Endothelial cell of umbilical vein (primary cell): ENCODE measurements around the gene XYLT1. TPM values are rescaled to one million over a fixed set of nuclear protein-coding genes. Genes with fewer than 3 reads are reported as not detected.

Experiments used
- BruUV-seq: library from RNA; stranded (reverse); fragments of 400-500 nt; replicated peaks from 2 replicates; lab custom pipeline; 2021; lab: Mats Ljungman, UMichigan
- CTCF ChIA-PET: fragments of 300-600, 350-600 bp; sonication (Branson Sonifier 250); formaldehyde crosslinking; loops from one replicate; lab custom pipeline; 2021; ENCODE audit warnings: antibody characterized with exemption, inconsistent platforms; lab: Charles Lee
- POLR2A ChIA-PET: fragments of 300-600, 350-600 bp; sonication (Branson Sonifier 250); formaldehyde crosslinking; loops from one replicate; lab custom pipeline; 2021; ENCODE audit warnings: antibody characterized with exemption, inconsistent platforms; lab: Charles Lee
- DNase-seq: peaks from one replicate; pipeline ENCODE4 v3.0.0-alpha.2; 2011; ENCODE audit warnings: low read depth, low spot score
- FAIRE-seq: peaks from 2 replicates; lab custom pipeline; 2011; peaks lifted over from hg19 to GRCh38; lab: Jason Lieb, UNC
- H2AFZ ChIP-seq: 2 replicates; pipeline ENCODE4 v1.6.0; 2012; ENCODE audit warnings: low read depth, low read length, control low read depth, inconsistent platforms
- H3K27ac ChIP-seq: 2 replicates; pipeline ENCODE4 v1.5.1; 2011; ENCODE audit warnings: low read depth, mild to moderate bottlenecking, control low read depth, low read length, moderate library complexity; ENCODE audit not compliant: insufficient read depth
- H3K27me3 ChIP-seq, 2 experiments: 2 replicates each; pipeline versions ENCODE4 v1.6.0 to v1.6.1; 2011; ENCODE audit warnings: low read length in 2 of 2, mixed read lengths in 1 of 2; ENCODE audit not compliant: control insufficient read depth in 2 of 2, insufficient read depth in 2 of 2
- H3K36me3 ChIP-seq, 2 experiments: 2 replicates in 1 of 2; 3 replicates in 1 of 2; pipeline ENCODE4 v1.5.1; 2011; ENCODE audit warnings: low read length in 2 of 2, mild to moderate bottlenecking in 1 of 2, moderate library complexity in 1 of 2; ENCODE audit not compliant: control insufficient read depth in 2 of 2, insufficient read depth in 2 of 2; ENCODE audit errors: extremely low read depth in 1 of 2
- H3K4me1 ChIP-seq: 3 replicates; pipeline ENCODE4 v1.5.1; 2011; ENCODE audit warnings: mild to moderate bottlenecking, low read length; ENCODE audit not compliant: control insufficient read depth, insufficient read depth; ENCODE audit errors: extremely low read depth
- H3K4me2 ChIP-seq: 2 replicates; pipeline ENCODE4 v1.6.1; 2011; ENCODE audit warnings: low read length, control low read depth, mixed read lengths; ENCODE audit not compliant: insufficient read depth
- H3K4me3 ChIP-seq, 3 experiments: fragments of 200-600 bp in 1 of 3; sonication (generic), shearing (Covaris generic) in 1 of 3; replicated peaks in 1 of 3; 2 replicates each; pipeline ENCODE4 v1.5.1; 2011 to 2016; ENCODE audit warnings: control low read depth in 3 of 3, low read length in 3 of 3, mild to moderate bottlenecking in 2 of 3, inconsistent platforms in 1 of 3, low read depth in 1 of 3, moderate library complexity in 1 of 3; ENCODE audit not compliant: insufficient read depth in 1 of 3
- H3K79me2 ChIP-seq: 2 replicates; pipeline ENCODE4 v1.6.0; 2012; ENCODE audit warnings: low read length, inconsistent platforms; ENCODE audit not compliant: control insufficient read depth, insufficient read depth
- H3K9ac ChIP-seq: replicated peaks from 2 replicates; pipeline ENCODE3; 2011; ENCODE audit warnings: low read length, control low read depth; ENCODE audit not compliant: insufficient read depth; ENCODE audit errors: extremely low read depth
- H3K9me1 ChIP-seq: replicated peaks from 3 replicates; pipeline ENCODE4 v1.6.0; 2011; ENCODE audit warnings: mild to moderate bottlenecking, low read length; ENCODE audit not compliant: control insufficient read depth, insufficient read depth; ENCODE audit errors: extremely low read depth
- H3K9me3 ChIP-seq: replicated peaks from 2 replicates; pipeline ENCODE4 v1.5.1; 2012; ENCODE audit warnings: low read length, inconsistent platforms; ENCODE audit not compliant: control insufficient read depth, insufficient read depth
- H4K20me1 ChIP-seq: replicated peaks from 2 replicates; pipeline ENCODE3; 2011; ENCODE audit warnings: mild to moderate bottlenecking, low read length; ENCODE audit not compliant: control insufficient read depth, insufficient read depth; ENCODE audit errors: extremely low read depth
- EZH2 ChIP-seq: IDR thresholded peaks from 2 replicates; pipeline ENCODE4 v1.6.1; 2012; ENCODE audit warnings: borderline replicate concordance, low read depth, mild to moderate bottlenecking, moderate library complexity, low read length, inconsistent platforms; ENCODE audit not compliant: severe bottlenecking
- FOS ChIP-seq: IDR thresholded peaks from 2 replicates; pipeline ENCODE4 v1.6.1; 2011; ENCODE audit warnings: mild to moderate bottlenecking, low read length, moderate library complexity, borderline replicate concordance; ENCODE audit not compliant: insufficient read depth
- GATA2 ChIP-seq: IDR thresholded peaks from 2 replicates; pipeline ENCODE4 v1.7.0; 2011; ENCODE audit warnings: low read depth, mild to moderate bottlenecking, moderate library complexity, mixed read lengths, low read length; ENCODE audit not compliant: insufficient read length, insufficient read depth
- JUN ChIP-seq: IDR thresholded peaks from 2 replicates; pipeline ENCODE4 v1.6.1; 2011; ENCODE audit warnings: borderline replicate concordance, low read depth; ENCODE audit not compliant: insufficient read length, insufficient read depth
- MYC ChIP-seq: IDR thresholded peaks from one replicate; pipeline ENCODE4 v1.6.1; 2011; ENCODE audit warnings: mild to moderate bottlenecking, low read depth, low read length
- POLR2A ChIP-seq: IDR thresholded peaks from 2 replicates; pipeline ENCODE4 v1.6.1; 2012; ENCODE audit warnings: low read depth, mild to moderate bottlenecking, control low read depth, low read length
- POLR2AphosphoS5 ChIP-seq: IDR thresholded peaks from 2 replicates; pipeline ENCODE4 v1.6.1; 2012; ENCODE audit warnings: low read depth, mild to moderate bottlenecking, control low read depth, low read length, moderate library complexity; ENCODE audit not compliant: insufficient read depth
- dilution Hi-C: fragments of 300-500 bp; cut with MboI; formaldehyde crosslinking; loops from one replicate; pipeline ENCODE4 v1.15.0; 2019; ENCODE audit warnings: low sequenced_read_pairs; ENCODE audit not compliant: extremely low pct_ligation_motif_present
- intact Hi-C: fragments of 100-400 bp; cut with micrococcal nuclease; formaldehyde crosslinking; loops from one replicate; pipeline ENCODE4 v1.10.0; 2022
- polyA plus RNA-seq, 4 experiments: library from polyadenylated mRNA; depleted of rRNA in 3 of 4; stranded (reverse) in 3 of 4; unstranded in 1 of 4; fragments of >200 nt; gene quantifications; 2 replicates each; pipeline versions ENCODE4 v1.2.1 to v1.2.3, GENCODE V29; 2011 to 2012; ENCODE audit warnings: missing spikeins in 1 of 4
- total RNA-seq: library from RNA; stranded (reverse); gene quantifications from 2 replicates; pipeline ENCODE4 v1.2.3, GENCODE V29; 2021
- TF ChIP-seq, protein P1 (sequence below): IDR thresholded peaks from 2 replicates; pipeline ENCODE4 v1.6.1; 2011; ENCODE audit not compliant: insufficient read depth, insufficient read length
- TF ChIP-seq, protein P2 (sequence below), 2 donors: IDR thresholded peaks; 1 replicate in 1 of 2; 2 replicates in 1 of 2; pipeline ENCODE4 v1.5.1; 2011; ENCODE audit warnings: low read length in 2 of 2, mild to moderate bottlenecking in 2 of 2, moderate library complexity in 2 of 2, control low read depth in 1 of 2, inconsistent platforms in 1 of 2, low read depth in 1 of 2; ENCODE audit not compliant: insufficient read depth in 1 of 2; ENCODE audit errors: extremely low read depth in 1 of 2

Gene XYLT1
- total and polyA plus RNA-seq, 2 donors (not counting 3 experiments of a cell fraction or from before 2014, with no cell fraction given), result 0.63 to 2.9 TPM

DNA sequence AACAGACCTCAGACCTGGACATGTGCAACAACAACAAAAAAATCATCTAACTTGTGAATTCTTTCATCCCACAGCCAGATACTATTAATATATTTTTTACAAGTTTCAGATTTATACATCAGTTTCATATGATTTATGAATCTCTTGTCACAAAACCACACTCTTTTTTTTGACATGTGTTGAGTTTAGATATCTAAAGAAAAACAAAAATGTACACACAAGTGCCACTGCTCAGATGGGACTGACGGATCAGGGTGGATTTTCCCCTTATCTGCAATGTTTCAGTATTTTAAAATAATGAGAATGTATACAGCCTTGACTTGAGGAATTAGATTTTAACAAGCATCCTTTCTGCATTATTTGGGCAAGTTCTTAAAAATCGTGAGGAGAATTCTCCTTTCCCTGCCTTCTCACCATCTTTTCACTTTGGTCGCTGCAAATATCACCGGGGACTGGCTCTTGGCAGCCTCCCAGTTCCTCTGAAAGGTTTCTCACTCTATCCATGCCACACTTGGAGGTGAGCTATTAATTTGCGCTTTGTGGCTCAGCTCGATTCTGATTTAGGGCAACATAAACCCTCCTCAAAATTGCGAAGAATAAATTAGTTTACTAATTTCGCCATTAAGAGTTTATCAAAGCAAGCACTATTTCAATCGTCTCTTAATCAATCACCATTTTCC lies 225.7 kb downstream of the XYLT1 start:
- Histone ChIP-seq H3K9ac (no peak overlapping the region), H3K4me3 (no peak overlapping the region), H3K4me2 (no peak overlapping the region), H3K79me2 (no peaks in the 10 kb centered on the region), H3K9me3 (peaks cover 3% of the 10 kb centered on the region), H3K36me3 (no peaks in the 10 kb centered on the region), H3K4me1 (no peaks in the 10 kb centered on the region), H3K9me1 (no peaks in the 10 kb centered on the region), H4K20me1 (no peaks in the 10 kb centered on the region), H2AFZ (no peak overlapping the region), H3K27ac (no peak overlapping the region), H3K27me3 (no peaks in the 10 kb centered on the region)
- TF ChIP-seq POLR2AphosphoS5 (no peak), EZH2 (no peak), MYC (no peak), JUN (no peak), FOS (no peak), GATA2 (no peak), POLR2A (no peak)
- TF ChIP-seq, protein P1, sequence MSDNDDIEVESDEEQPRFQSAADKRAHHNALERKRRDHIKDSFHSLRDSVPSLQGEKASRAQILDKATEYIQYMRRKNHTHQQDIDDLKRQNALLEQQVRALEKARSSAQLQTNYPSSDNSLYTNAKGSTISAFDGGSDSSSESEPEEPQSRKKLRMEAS, result no peak
- TF ChIP-seq, protein P2, sequence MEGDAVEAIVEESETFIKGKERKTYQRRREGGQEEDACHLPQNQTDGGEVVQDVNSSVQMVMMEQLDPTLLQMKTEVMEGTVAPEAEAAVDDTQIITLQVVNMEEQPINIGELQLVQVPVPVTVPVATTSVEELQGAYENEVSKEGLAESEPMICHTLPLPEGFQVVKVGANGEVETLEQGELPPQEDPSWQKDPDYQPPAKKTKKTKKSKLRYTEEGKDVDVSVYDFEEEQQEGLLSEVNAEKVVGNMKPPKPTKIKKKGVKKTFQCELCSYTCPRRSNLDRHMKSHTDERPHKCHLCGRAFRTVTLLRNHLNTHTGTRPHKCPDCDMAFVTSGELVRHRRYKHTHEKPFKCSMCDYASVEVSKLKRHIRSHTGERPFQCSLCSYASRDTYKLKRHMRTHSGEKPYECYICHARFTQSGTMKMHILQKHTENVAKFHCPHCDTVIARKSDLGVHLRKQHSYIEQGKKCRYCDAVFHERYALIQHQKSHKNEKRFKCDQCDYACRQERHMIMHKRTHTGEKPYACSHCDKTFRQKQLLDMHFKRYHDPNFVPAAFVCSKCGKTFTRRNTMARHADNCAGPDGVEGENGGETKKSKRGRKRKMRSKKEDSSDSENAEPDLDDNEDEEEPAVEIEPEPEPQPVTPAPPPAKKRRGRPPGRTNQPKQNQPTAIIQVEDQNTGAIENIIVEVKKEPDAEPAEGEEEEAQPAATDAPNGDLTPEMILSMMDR (IDR thresholded peaks at IDR 0.05; ENCODE audit: extremely low read depth in 1 of 2, insufficient read depth in 1 of 2, low read depth in 1 of 2, low read length in 2 of 2), result no peak
- POLR2A ChIA-PET, result no interaction called here
- FAIRE-seq (no peak), DNase-seq (no peak)
- dilution Hi-C loops, result no loop called here
- BruUV-seq, result no TSS peak
- intact Hi-C loops, result no loop called here
- CTCF ChIA-PET, result no interaction called here
